ENCODE measurements around the gene SH3GL2.

The SH3GL2 gene

DNA sequence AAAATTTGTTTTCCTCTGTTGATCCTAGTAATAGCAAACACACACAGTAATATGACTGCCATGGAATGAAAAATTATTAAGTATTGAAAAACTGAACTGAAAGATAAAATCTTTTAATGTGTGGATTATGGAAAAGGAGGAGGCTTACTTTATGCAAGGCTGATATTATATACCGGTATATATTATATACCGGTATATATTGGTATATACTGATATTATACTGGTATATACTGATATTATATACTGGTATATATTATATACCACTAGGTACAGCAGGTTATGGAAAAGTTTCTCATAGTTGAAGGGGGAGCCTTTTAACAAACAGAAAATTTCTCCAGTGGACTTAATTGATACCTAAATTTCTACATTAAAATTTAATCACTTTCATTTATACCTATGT lies 181.4 kb downstream of the SH3GL2 start:
- TF ChIP-seq ZC3H10 (CRISPR knock-in tag; IDR thresholded peaks at IDR 0.05): no peak
- no peak for TF ChIP-seq RARB (CRISPR knock-in tag; IDR thresholded peaks at IDR 0.05)
- TF ChIP-seq ZFP30 (CRISPR knock-in tag; IDR thresholded peaks at IDR 0.05): no peak
- TF ChIP-seq, protein P1, sequence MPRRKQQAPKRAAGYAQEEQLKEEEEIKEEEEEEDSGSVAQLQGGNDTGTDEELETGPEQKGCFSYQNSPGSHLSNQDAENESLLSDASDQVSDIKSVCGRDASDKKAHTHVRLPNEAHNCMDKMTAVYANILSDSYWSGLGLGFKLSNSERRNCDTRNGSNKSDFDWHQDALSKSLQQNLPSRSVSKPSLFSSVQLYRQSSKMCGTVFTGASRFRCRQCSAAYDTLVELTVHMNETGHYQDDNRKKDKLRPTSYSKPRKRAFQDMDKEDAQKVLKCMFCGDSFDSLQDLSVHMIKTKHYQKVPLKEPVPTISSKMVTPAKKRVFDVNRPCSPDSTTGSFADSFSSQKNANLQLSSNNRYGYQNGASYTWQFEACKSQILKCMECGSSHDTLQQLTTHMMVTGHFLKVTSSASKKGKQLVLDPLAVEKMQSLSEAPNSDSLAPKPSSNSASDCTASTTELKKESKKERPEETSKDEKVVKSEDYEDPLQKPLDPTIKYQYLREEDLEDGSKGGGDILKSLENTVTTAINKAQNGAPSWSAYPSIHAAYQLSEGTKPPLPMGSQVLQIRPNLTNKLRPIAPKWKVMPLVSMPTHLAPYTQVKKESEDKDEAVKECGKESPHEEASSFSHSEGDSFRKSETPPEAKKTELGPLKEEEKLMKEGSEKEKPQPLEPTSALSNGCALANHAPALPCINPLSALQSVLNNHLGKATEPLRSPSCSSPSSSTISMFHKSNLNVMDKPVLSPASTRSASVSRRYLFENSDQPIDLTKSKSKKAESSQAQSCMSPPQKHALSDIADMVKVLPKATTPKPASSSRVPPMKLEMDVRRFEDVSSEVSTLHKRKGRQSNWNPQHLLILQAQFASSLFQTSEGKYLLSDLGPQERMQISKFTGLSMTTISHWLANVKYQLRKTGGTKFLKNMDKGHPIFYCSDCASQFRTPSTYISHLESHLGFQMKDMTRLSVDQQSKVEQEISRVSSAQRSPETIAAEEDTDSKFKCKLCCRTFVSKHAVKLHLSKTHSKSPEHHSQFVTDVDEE (CRISPR knock-in tag; IDR thresholded peaks at IDR 0.05): no peak
- TF ChIP-seq GLIS3 (CRISPR knock-in tag; IDR thresholded peaks at IDR 0.05): no peak
- no peak for TF ChIP-seq ZNF70 (CRISPR knock-in tag; IDR thresholded peaks at IDR 0.05)
- no peak for TF ChIP-seq ZFP3 (CRISPR knock-in tag; IDR thresholded peaks at IDR 0.05)
- no peak for TF ChIP-seq OSR1 (CRISPR knock-in tag; IDR thresholded peaks at IDR 0.05)
- TF ChIP-seq PPARA (CRISPR knock-in tag; IDR thresholded peaks at IDR 0.05; ENCODE audit: borderline replicate concordance): no peak
- TF ChIP-seq ISL1 (CRISPR knock-in tag; IDR thresholded peaks at IDR 0.05): no peak
- no peak for TF ChIP-seq ZNF8 (CRISPR knock-in tag; IDR thresholded peaks at IDR 0.05)
- ATAC-seq: no peak

DNA sequence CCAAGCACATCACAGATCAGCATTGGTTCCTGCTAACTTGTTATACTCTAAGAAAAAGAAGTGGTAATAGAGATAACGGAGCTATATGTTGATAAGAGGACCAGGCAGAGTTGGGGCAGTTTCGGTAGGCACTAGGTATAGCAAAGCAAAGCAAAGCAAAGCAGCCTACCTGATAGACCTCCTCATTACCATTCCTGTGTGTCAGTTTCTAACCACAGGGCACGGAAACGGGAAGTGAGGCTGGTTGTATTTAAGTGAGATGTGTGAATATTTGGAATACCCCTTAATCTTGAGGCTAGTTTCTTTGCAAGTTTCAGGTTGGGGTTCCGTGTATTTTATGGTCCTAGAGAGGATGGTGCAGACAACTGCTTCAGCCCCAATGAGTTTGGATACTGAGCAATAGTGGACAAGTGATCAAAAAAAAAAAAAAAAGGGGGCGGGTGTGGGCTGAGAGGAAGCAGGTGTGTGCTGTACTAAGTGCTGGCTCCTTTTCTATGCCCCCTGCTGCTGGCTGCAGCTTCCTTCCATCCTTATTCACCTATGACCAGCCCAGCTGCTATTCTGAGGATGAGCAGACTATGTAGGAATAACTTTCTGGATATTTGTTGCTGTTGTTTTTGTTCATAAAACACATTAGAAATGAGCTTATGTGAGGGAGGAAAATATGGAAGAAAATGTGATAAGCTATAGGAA lies 183.3 kb downstream of the SH3GL2 start:
- no peak for ATAC-seq
- TF ChIP-seq, protein P2, sequence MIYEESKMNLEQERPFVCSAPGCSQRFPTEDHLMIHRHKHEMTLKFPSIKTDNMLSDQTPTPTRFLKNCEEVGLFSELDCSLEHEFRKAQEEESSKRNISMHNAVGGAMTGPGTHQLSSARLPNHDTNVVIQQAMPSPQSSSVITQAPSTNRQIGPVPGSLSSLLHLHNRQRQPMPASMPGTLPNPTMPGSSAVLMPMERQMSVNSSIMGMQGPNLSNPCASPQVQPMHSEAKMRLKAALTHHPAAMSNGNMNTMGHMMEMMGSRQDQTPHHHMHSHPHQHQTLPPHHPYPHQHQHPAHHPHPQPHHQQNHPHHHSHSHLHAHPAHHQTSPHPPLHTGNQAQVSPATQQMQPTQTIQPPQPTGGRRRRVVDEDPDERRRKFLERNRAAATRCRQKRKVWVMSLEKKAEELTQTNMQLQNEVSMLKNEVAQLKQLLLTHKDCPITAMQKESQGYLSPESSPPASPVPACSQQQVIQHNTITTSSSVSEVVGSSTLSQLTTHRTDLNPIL (CRISPR knock-in tag; IDR thresholded peaks at IDR 0.05; ENCODE audit: low read depth): no peak
- TF ChIP-seq SNAI2 (CRISPR knock-in tag; IDR thresholded peaks at IDR 0.05) (no peak), BACH2 (CRISPR knock-in tag; IDR thresholded peaks at IDR 0.05; ENCODE audit: borderline replicate concordance) (no peak), PATZ1 (CRISPR knock-in tag; IDR thresholded peaks at IDR 0.05; ENCODE audit: borderline replicate concordance) (no peak), ZFP30 (CRISPR knock-in tag; IDR thresholded peaks at IDR 0.05) (no peak), TCF4 (CRISPR knock-in tag; IDR thresholded peaks at IDR 0.05; ENCODE audit: borderline replicate concordance) (no peak), ESRRG (CRISPR knock-in tag; IDR thresholded peaks at IDR 0.05) (no peak), OSR1 (CRISPR knock-in tag; IDR thresholded peaks at IDR 0.05) (no peak), RARB (CRISPR knock-in tag; IDR thresholded peaks at IDR 0.05) (no peak), CSDC2 (CRISPR knock-in tag; IDR thresholded peaks at IDR 0.05) (no peak), ZNF565 (CRISPR knock-in tag; conservative IDR thresholded peaks at IDR 0.05; ENCODE audit: low read depth) (no peak), GLIS3 (CRISPR knock-in tag; IDR thresholded peaks at IDR 0.05) (no peak), PPARA (CRISPR knock-in tag; IDR thresholded peaks at IDR 0.05; ENCODE audit: borderline replicate concordance) (no peak), ZNF8 (CRISPR knock-in tag; IDR thresholded peaks at IDR 0.05) (no peak), ZNF70 (CRISPR knock-in tag; IDR thresholded peaks at IDR 0.05) (no peak)
- TF ChIP-seq, protein P3, sequence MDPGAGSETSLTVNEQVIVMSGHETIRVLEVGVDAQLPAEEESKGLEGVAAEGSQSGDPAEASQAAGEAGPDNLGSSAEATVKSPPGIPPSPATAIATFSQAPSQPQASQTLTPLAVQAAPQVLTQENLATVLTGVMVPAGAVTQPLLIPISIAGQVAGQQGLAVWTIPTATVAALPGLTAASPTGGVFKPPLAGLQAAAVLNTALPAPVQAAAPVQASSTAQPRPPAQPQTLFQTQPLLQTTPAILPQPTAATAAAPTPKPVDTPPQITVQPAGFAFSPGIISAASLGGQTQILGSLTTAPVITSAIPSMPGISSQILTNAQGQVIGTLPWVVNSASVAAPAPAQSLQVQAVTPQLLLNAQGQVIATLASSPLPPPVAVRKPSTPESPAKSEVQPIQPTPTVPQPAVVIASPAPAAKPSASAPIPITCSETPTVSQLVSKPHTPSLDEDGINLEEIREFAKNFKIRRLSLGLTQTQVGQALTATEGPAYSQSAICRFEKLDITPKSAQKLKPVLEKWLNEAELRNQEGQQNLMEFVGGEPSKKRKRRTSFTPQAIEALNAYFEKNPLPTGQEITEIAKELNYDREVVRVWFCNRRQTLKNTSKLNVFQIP (CRISPR knock-in tag; IDR thresholded peaks at IDR 0.05; ENCODE audit: borderline replicate concordance, low read depth): no peak
- TF ChIP-seq, protein P1 (CRISPR knock-in tag; IDR thresholded peaks at IDR 0.05): no peak
- TF ChIP-seq, protein P4, sequence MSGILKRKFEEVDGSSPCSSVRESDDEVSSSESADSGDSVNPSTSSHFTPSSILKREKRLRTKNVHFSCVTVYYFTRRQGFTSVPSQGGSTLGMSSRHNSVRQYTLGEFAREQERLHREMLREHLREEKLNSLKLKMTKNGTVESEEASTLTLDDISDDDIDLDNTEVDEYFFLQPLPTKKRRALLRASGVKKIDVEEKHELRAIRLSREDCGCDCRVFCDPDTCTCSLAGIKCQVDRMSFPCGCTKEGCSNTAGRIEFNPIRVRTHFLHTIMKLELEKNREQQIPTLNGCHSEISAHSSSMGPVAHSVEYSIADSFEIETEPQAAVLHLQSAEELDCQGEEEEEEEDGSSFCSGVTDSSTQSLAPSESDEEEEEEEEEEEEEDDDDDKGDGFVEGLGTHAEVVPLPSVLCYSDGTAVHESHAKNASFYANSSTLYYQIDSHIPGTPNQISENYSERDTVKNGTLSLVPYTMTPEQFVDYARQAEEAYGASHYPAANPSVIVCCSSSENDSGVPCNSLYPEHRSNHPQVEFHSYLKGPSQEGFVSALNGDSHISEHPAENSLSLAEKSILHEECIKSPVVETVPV (CRISPR knock-in tag; IDR thresholded peaks at IDR 0.05): no peak
